Effector memory CD8-positive, alpha-beta T cell (primary cell): Measurements from ENCODE around the gene CHD6.
A peak's percentile ranks its signal among the peaks of the same experiment; 100 is the strongest.

Experiments used
- ATAC-seq: fragments of 150-1000 bp; cut with Tn5 transposase; replicated peaks from 2 replicates; pipeline ENCODE4 v1.10.0; 2021; ENCODE audit warnings: mild to moderate bottlenecking, moderate library complexity
- DNase-seq, 3 experiments: peaks; one replicate each; pipeline ENCODE4 v3.0.0; 2021
- H3K27ac Mint-ChIP-seq, 2 donors: one replicate each; pipeline ENCODE4 v1.8.0; 2022; ENCODE audit warnings: mild to moderate bottlenecking in 2 of 2, mixed read lengths in 2 of 2, moderate library complexity in 2 of 2
- H3K27me3 Mint-ChIP-seq, 2 donors: one replicate each; pipeline ENCODE4 v1.8.0; 2022; ENCODE audit warnings: mixed read lengths in 2 of 2
- H3K36me3 Mint-ChIP-seq: one replicate; pipeline ENCODE4 v1.8.0; 2022; ENCODE audit warnings: mild to moderate bottlenecking, moderate library complexity, mixed read lengths; ENCODE audit not compliant: insufficient read depth
- H3K4me1 Mint-ChIP-seq, 2 donors: one replicate each; pipeline ENCODE4 v1.8.0; 2022; ENCODE audit warnings: low read depth in 2 of 2, mixed read lengths in 2 of 2
- H3K4me3 Mint-ChIP-seq, 2 donors: one replicate each; pipeline ENCODE4 v1.8.0; 2022; ENCODE audit warnings: mild to moderate bottlenecking in 2 of 2, mixed read lengths in 2 of 2, moderate library complexity in 2 of 2
- H3K9me3 Mint-ChIP-seq, 2 donors: one replicate each; pipeline ENCODE4 v1.8.0; 2022; ENCODE audit warnings: mixed read lengths in 2 of 2

CHD6 gene

DNA sequence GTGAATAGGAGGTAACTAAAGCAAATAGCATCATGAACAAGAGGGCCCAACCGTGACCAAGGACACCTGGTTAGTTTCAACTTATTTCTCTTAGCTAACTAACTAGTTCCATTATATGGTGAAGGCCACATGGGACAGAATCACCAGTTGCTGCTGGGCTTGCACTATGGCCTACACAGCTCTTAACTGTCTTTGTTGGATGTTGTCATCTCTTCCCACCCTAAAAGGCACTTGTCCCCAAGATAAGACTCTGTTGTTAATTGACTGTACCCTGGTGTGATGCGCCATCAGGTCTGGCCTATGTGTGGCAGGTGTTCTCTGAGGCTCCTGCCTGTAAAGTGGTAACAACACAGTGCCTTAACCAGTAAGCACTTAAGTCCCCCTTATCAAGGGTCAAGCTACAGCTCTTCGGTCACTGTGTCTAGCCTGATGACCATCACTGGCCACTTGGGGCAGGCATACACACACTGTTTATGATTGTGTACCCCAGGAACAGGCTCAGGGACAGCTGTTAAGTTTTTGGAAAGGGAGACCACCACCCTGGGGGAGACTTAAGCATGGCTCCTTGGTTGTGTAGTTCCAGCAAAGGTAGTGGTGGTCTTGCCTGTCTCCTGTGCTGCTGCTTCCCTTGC lies 51.2 kb downstream of the CHD6 start:
- DNase-seq (no peak), ATAC-seq (no peak)
- no peak overlapping the region for H3K4me3 Mint-ChIP-seq
- peaks cover 46 to 80% of the 10 kb centered on the region in 2 donors for H3K4me1 Mint-ChIP-seq
- no peaks in the 10 kb centered on the region for H3K27me3 Mint-ChIP-seq
- no peaks in the 10 kb centered on the region for H3K9me3 Mint-ChIP-seq
- peak overlapping the region in 1 of 2 donors; percentile 4 for H3K27ac Mint-ChIP-seq
- H3K36me3 Mint-ChIP-seq = no peaks in the 10 kb centered on the region

- H3K4me3 Mint-ChIP-seq = no peak overlapping the region
- no peaks in the 10 kb centered on the region for H3K27me3 Mint-ChIP-seq
- peaks cover 11% of the 10 kb centered on the region for H3K36me3 Mint-ChIP-seq
- H3K27ac Mint-ChIP-seq = no peak overlapping the region
- no peak for ATAC-seq
- H3K4me1 Mint-ChIP-seq = peaks cover 64 to 88% of the 10 kb centered on the region in 2 donors
- DNase-seq = no peak
- no peaks in the 10 kb centered on the region for H3K9me3 Mint-ChIP-seq
Observed at GRCh38 chr20:41563087-41563486, 55.1 kb downstream of the CHD6 start.

DNA sequence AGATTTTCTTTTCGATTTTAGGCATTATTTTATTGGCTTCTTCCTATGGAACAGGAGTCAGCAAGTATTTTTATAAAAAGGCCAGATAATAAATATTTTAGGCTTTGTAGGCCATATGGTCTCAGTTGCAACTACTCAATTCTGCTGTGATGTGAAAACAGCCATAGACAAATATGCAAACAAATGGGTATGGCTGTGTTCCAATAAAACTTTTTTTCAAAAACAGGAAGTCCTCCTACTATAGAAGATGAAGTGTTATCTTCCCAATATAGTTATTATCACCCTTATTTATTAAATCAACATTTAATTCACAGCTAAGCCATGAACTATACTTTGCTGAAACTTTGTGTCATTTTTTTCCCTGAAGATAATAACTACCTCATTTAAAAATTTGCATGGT lies 57.2 kb downstream of the CHD6 start:
- Mint-ChIP-seq H3K9me3 (no peaks in the 10 kb centered on the region), H3K27me3 (no peaks in the 10 kb centered on the region), H3K36me3 (peaks cover 18% of the 10 kb centered on the region), H3K27ac (peak overlapping the region; percentile 41 to 73), H3K4me3 (no peak overlapping the region), H3K4me1 (peaks cover 56 to 73% of the 10 kb centered on the region in 2 donors)
- DNase-seq (no peak), ATAC-seq (no peak)

DNA sequence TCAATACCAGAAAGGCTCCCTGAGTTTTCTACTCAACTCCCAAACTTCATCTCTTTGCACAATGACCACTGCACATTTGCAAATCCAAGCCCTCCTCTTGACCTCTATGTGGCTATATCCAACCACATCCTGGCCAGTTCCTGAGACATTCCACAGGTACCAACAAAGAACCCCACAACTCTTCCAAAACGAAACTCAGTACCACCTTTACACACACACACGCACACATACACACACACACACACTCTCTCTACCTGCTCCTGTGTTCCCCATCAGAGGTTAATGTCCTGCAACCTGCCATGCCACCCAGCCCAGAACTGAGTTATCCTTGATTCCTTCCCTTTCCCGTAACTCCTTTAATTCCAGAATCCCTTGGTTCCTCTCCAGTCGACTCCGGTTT lies 58.5 kb downstream of the CHD6 start:
- H3K27ac Mint-ChIP-seq = peak overlapping the region; percentile 21 to 73
- DNase-seq (no peak), ATAC-seq (no peak)
- H3K4me3 Mint-ChIP-seq = no peak overlapping the region
- no peaks in the 10 kb centered on the region for H3K27me3 Mint-ChIP-seq
- no peaks in the 10 kb centered on the region for H3K9me3 Mint-ChIP-seq
- H3K4me1 Mint-ChIP-seq = peaks cover 50 to 63% of the 10 kb centered on the region in 2 donors
- peaks cover 18% of the 10 kb centered on the region for H3K36me3 Mint-ChIP-seq

GRCh38 chr20:41553142-41553879 lies 64.9 kb downstream of the CHD6 start:
- H3K9me3 Mint-ChIP-seq = no peaks in the 10 kb centered on the region
- peaks cover 14 to 28% of the 10 kb centered on the region in 2 donors for H3K4me1 Mint-ChIP-seq
- DNase-seq (no peak), ATAC-seq (no peak)
- H3K27me3 Mint-ChIP-seq = no peaks in the 10 kb centered on the region
- H3K4me3 Mint-ChIP-seq = no peak overlapping the region
- H3K36me3 Mint-ChIP-seq = peaks cover 22% of the 10 kb centered on the region
- H3K27ac Mint-ChIP-seq = peak overlapping the region in 1 of 2 donors; percentile 2

DNA sequence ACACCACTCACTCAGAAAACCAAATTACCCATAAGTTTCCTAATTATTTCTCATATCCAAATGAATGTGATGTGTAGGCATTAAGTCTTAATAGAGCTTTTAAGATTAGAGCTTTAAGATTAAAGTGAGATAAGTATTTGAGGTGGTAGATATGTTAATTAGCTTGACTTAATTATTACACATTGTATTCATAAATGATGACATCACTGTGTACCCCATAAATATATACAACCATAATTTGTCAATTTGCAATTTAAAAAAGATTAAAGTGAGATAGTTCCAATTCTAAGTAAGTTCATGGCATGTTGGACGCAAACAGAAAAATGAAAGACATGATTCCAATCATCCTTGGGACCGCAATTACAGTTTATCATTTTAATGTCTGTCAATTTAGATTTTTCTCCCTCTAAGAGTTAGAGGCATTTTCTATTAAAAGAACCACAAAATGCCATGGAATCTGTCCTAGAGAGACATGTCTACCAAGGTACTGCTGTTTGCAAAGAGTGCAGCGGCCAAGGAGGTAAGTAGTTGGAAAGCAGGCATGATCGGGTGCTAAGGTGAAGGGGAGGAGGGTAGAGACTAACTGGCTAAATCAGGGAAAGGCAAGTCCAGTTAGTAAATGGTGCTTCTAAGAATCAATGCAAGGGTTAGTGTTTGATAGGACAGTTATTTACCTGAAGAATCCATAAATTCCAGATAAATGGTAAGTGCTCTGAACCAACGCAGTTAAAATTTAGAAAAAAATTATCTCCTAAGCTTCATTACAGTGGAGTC lies 65.7 kb downstream of the CHD6 start:
- H3K36me3 Mint-ChIP-seq = peaks cover 18% of the 10 kb centered on the region
- no peaks in the 10 kb centered on the region for H3K9me3 Mint-ChIP-seq
- peak overlapping the region in 1 of 2 donors; percentile 2 for H3K27ac Mint-ChIP-seq
- H3K27me3 Mint-ChIP-seq = no peaks in the 10 kb centered on the region
- DNase-seq = no peak
- peaks cover 9 to 24% of the 10 kb centered on the region in 2 donors for H3K4me1 Mint-ChIP-seq
- no peak overlapping the region for H3K4me3 Mint-ChIP-seq
- no peak for ATAC-seq

- ATAC-seq (no peak), DNase-seq (no peak)
- Mint-ChIP-seq H3K4me3 (no peak overlapping the region), H3K9me3 (no peaks in the 10 kb centered on the region), H3K27me3 (no peaks in the 10 kb centered on the region), H3K4me1 (peaks cover 7 to 32% of the 10 kb centered on the region in 2 donors), H3K36me3 (peaks cover 21% of the 10 kb centered on the region), H3K27ac (no peak overlapping the region)
Observed at GRCh38 chr20:41551011-41551705, 67.0 kb downstream of the CHD6 start.

DNA sequence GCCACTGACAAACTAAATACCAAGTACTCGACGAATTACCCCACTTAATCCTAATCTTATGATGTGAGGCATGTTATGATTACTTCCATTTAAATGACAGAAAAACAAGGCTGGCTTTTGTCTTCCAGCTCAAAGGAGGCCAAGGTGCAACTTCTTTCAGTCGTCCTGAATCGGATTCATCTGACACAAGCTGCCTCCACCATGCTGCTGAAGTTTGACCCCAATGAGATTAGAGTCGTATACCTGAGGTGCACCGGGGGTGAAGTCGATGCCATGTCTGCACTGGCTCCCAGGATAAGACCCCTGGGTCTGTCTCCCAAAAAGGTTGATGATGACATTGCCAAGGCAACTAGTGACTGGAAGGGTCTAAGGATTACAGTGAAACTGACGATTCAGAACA lies 71.0 kb downstream of the CHD6 start:
- H3K36me3 Mint-ChIP-seq = peaks cover 12% of the 10 kb centered on the region
- no peak for ATAC-seq
- DNase-seq = no peak
- H3K9me3 Mint-ChIP-seq = no peaks in the 10 kb centered on the region
- no peaks in the 10 kb centered on the region for H3K27me3 Mint-ChIP-seq
- H3K4me1 Mint-ChIP-seq = peaks cover 2 to 19% of the 10 kb centered on the region in 2 donors
- no peak overlapping the region for H3K4me3 Mint-ChIP-seq
- no peak overlapping the region for H3K27ac Mint-ChIP-seq

DNA sequence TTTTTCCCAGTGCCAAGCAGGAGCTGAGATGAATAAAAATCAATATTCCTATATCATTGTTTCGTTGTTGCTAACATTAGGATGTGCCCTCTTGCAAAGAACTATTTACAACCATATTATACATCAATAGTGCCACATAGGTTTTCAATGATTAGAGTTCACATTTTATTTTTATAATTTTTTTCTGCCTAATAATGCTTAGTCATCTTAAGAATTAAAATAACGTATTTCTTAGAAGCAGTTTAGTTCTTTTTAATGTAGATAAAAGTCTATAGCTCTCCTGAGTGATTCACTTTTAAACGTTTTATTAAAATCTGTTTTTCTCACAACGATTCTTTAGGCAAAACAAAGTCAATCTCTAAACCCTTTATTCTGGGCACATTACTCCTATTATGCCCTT lies 71.6 kb downstream of the CHD6 start:
- Mint-ChIP-seq H3K27ac (no peak overlapping the region), H3K4me3 (no peak overlapping the region), H3K9me3 (no peaks in the 10 kb centered on the region), H3K27me3 (no peaks in the 10 kb centered on the region), H3K4me1 (peaks cover 0 to 15% of the 10 kb centered on the region in 2 donors), H3K36me3 (peaks cover 12% of the 10 kb centered on the region)
- ATAC-seq (no peak), DNase-seq (no peak)

DNA sequence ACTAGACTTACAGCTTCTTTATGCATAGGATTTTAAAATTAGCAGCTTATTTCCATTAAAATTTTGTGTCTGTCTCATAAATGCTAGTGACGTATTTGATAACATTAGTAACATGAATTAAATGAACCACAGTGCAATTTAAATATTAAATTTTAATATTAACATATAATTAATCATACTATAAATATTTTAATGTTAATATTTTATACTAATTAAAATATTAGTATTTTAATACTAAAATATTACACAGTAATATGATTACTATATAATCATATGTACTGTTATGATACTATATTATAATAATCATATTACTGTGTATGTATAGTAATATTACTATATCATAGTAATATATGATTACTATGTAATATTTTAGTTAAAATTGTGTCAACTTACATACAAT lies 73.7 kb downstream of the CHD6 start:
- no peaks in the 10 kb centered on the region for H3K9me3 Mint-ChIP-seq
- DNase-seq (no peak), ATAC-seq (no peak)
- H3K36me3 Mint-ChIP-seq = peaks cover 7% of the 10 kb centered on the region
- no peak overlapping the region for H3K27ac Mint-ChIP-seq
- no peaks in the 10 kb centered on the region for H3K27me3 Mint-ChIP-seq
- peaks cover 3 to 19% of the 10 kb centered on the region in 2 donors for H3K4me1 Mint-ChIP-seq
- no peak overlapping the region for H3K4me3 Mint-ChIP-seq

- Mint-ChIP-seq H3K4me1 (peaks cover 7 to 14% of the 10 kb centered on the region in 2 donors), H3K9me3 (peaks cover 0 to 2% of the 10 kb centered on the region in 2 donors), H3K27ac (no peak overlapping the region), H3K27me3 (no peaks in the 10 kb centered on the region), H3K36me3 (peaks cover 10% of the 10 kb centered on the region), H3K4me3 (no peak overlapping the region)
- no peak for ATAC-seq
- no peak for DNase-seq
Observed at GRCh38 chr20:41540918-41541317, 77.3 kb downstream of the CHD6 start.

DNA sequence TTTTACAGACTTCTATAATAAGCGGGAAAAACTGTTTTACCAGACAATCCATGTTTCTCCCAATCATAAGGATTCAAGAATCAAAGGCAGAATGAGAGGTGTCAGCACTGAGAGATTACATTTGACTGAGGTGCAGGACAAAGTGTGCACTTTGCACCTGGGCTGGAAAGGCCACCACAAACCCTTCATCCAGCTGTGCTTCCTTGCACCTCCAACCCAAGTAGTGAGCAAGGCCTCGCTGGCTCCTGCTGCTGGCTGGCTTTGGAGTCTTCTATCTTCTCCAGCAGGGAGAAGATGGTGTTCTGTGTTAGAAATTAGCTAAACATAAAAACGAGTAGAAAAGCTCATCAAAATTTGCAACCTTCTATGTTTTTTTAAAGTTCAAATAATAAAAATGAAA lies 77.7 kb downstream of the CHD6 start:
- no peak for ATAC-seq
- Mint-ChIP-seq H3K36me3 (peaks cover 10% of the 10 kb centered on the region), H3K9me3 (peaks cover 0 to 2% of the 10 kb centered on the region in 2 donors), H3K27ac (no peak overlapping the region), H3K4me1 (peaks cover 7 to 14% of the 10 kb centered on the region in 2 donors), H3K27me3 (no peaks in the 10 kb centered on the region), H3K4me3 (no peak overlapping the region)
- no peak for DNase-seq
